ENCODE data around the gene SORD.

DNA sequence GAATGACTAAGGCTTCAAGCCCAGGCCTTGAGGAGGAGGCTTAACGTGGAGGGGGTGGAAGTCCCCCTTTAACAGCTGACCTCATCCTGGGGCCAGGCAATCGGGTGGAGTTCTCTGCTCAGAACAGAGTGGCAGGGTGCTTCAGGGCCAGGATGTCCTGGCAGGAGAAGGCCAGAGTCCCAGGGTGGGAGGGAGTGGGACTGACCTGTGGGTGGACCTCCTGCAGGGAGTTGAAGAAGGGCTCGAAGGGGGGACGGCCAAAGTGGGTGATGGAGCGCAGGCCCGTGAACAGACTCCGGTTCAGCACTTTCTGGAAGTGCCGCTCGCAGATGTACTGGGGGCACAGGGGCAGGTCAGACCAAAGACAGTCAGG lies 71.3 kb downstream of the SORD start:
- TF ChIP-seq, protein P1, sequence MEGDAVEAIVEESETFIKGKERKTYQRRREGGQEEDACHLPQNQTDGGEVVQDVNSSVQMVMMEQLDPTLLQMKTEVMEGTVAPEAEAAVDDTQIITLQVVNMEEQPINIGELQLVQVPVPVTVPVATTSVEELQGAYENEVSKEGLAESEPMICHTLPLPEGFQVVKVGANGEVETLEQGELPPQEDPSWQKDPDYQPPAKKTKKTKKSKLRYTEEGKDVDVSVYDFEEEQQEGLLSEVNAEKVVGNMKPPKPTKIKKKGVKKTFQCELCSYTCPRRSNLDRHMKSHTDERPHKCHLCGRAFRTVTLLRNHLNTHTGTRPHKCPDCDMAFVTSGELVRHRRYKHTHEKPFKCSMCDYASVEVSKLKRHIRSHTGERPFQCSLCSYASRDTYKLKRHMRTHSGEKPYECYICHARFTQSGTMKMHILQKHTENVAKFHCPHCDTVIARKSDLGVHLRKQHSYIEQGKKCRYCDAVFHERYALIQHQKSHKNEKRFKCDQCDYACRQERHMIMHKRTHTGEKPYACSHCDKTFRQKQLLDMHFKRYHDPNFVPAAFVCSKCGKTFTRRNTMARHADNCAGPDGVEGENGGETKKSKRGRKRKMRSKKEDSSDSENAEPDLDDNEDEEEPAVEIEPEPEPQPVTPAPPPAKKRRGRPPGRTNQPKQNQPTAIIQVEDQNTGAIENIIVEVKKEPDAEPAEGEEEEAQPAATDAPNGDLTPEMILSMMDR (IDR thresholded peaks at IDR 0.05) = no peak
- TF ChIP-seq EP300 (IDR thresholded peaks at IDR 0.05) (no peak), POLR2A (IDR thresholded peaks at IDR 0.05) (no peak)
